SK-N-SH (cell line): ENCODE measurements around the gene GDA.

Experiments used
- CTCF ChIP-seq: fragments of 200-600 bp; sonication (generic); IDR thresholded peaks from 2 replicates; pipeline ENCODE4 v1.6.1; 2017; ENCODE audit warnings: antibody characterized with exemption, mild to moderate bottlenecking, moderate library complexity
- EP300 ChIP-seq, 2 experiments: IDR thresholded peaks; 2 replicates each; pipeline versions ENCODE4 v1.4.0 to v1.6.1; 2012; ENCODE audit warnings: borderline replicate concordance in 1 of 2, low read depth in 1 of 2, low read length in 1 of 2
- MAX ChIP-seq: IDR thresholded peaks from 2 replicates; pipeline ENCODE4 v1.4.0; 2012; ENCODE audit warnings: low read depth
- RAD21 ChIP-seq: IDR thresholded peaks from 2 replicates; pipeline ENCODE4 v1.6.1; 2012; ENCODE audit warnings: mild to moderate bottlenecking, low read length

- TF ChIP-seq CTCF (no peak), EP300 (IDR thresholded peaks at IDR 0.05; ENCODE audit: borderline replicate concordance in 1 of 2, low read depth in 1 of 2, low read length in 1 of 2) (no peak), MAX (no peak), RAD21 (no peak)
Observed at GRCh38 chr9:72127753-72128152, 21.5 kb upstream of the GDA start.
